Adipose tissue (tissue), 3 donors: ENCODE data around the gene ITGA11. TPM values are rescaled to one million over a fixed set of nuclear protein-coding genes. Genes with fewer than 3 reads are reported as not detected.
"Not testable (repeated sequence)": the region's sequence is repeated elsewhere in the genome, so short reads cannot be mapped to it uniquely, and the experiment has no call there.

Experiments
- H3K27ac ChIP-seq: one replicate; pipeline ENCODE4 v1.5.1; 2013; ENCODE audit warnings: low read depth, low read length
- WGBS, 3 donors: extraction: QIAGEN DNeasy Blood & Tissue Kit; methylation state at CpG; one replicate each; pipeline ENCODE4 v1.1.7; 2013; 5-methylcytosine and 5-hydroxymethylcytosine counted together
- polyA plus RNA-seq, 3 donors: library from polyadenylated mRNA; stranded (reverse); fragments of 200-250 nt; gene quantifications; one replicate each; pipeline ENCODE4 v1.2.3, GENCODE V29; 2013
- donor health status: healthy with polysubstance abuse.
- donor health status: Bipolar disorder and iron deficiency.
- donor health status: healthy.

Gene ITGA11
- polyA plus RNA-seq, 3 donors = 0.44 to 5.1 (median 0.56) TPM

DNA sequence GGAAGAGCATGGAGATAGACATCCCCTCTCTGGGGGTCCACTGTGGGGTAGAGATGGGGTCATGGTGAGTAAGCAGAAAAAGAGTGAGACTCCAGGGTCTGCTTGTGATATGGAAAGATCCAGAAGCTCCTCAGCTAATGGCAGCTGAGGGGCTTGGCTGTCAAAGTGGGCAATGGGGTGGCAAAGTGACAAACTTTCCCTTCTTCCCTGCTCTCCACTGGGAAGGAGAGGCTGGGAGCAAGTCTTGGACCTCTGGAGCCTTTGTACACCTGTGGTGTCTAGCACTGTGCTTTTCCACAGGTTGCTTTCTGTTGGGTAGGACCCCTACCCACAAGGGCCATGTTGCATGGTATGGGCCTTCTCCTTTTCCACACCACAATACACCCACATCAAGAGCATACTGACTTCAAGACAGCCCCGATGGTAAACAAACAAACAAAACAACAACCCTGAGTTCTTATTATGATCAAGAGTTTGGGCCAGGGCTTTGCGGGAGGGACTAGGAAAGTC, 3.5 kb downstream of the ITGA11 start:
- no peak overlapping the region for H3K27ac ChIP-seq
- 77 to 96% (median 90%) methylated on average over 2 of the region's 2 CpGs for WGBS, 3 donors

DNA sequence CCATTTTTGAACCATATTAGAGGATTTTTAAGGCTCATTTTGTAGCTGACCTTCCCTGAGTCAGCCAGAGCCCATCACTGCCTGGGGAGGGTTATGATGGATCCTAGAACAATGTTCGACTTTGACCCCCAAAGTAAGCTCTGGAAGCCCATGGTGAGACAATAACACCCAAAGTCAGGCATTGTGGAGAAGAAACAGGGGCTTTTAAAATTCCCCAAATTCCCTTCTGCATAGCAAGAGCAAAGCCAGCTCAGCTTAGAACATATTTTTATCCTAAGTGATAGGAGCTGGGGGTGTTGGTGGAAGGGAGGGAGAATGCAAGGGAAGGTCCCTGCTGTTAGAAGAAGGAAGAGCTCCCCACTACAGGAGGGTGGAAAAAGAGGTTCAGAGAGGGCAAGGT, 4.0 kb downstream of the ITGA11 start:
- 96 to 100% (median 98%) methylated on average over 1 of the region's 1 CpG for WGBS, 3 donors
- H3K27ac ChIP-seq = no peak overlapping the region

DNA sequence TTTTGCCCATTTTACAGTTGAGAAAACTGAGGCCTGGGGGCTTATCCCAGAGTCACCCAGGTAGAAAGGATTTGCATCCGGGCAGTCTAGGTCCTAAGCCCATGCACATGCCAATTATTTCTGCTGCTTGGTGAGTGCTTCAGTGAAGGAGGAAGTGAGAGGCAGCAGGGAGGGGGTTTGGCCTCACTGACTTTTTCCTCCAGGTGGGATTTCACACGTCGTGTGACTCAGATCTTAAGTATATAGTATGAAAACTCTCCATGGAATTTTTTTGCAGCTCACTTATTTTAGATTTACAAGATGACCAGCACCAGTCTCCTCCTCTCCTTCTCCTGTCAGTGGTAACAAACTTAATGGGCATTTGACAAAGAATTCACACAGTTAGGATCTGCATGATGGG, 4.6 kb downstream of the ITGA11 start:
- H3K27ac ChIP-seq = no peak overlapping the region
- 37 to 62% (median 37%) methylated on average over 3 of the region's 3 CpGs for WGBS, 3 donors

DNA sequence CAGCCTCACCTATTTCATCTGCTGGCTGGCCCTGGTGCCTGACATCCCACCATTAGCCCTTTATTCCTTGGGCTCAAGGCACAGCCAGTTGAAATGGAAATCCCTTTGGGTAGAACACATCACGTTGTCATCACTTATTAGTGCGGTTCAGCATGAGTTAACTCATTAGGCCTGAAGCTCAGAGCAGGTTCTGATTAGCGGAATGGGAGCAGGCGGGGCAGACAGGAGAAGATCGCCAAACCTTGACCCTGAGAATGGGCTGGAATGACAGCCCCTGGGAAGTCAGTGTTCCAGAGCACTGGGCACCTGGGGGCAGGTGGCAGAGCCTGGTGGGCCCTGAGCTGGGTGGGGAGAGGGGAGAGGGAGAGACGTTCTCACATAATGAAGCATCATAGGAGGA, 5.8 kb downstream of the ITGA11 start:
- WGBS, 3 donors = 91 to 92% (median 91%) methylated on average over 6 of the region's 6 CpGs
- H3K27ac ChIP-seq = no peak overlapping the region

DNA sequence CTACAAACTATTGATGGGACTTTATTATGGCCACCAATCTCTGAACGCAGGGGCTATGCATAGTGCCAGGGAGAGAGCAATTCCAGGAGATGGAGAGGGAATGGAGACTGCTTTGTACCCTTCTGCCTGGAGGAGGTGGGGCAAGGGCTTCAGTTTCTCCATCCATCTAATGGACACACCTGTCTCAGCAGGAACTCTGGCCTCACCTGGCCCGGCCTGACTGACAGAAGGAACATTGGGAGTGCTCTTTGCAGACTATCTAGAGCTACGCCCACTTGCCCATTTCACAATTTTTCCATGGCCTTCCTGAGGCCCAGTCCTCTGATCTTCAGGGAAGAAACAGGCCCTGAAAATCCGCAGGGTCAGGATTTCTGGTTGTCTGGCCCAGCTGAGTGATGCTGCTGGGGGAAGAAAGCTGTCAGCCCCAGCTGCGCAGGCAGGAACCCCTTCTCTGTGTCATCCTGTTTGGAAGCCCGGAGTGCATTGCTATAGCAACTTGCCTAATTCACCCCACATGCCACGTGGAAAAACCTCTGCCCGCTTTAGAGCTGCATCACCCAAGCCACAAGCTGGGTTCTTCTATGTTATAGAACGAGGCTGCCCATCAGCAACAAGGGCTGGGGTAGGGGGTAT, 6.4 kb downstream of the ITGA11 start:
- WGBS, 3 donors = 82 to 90% (median 84%) methylated on average over 9 of the region's 9 CpGs
- no peak overlapping the region for H3K27ac ChIP-seq

DNA sequence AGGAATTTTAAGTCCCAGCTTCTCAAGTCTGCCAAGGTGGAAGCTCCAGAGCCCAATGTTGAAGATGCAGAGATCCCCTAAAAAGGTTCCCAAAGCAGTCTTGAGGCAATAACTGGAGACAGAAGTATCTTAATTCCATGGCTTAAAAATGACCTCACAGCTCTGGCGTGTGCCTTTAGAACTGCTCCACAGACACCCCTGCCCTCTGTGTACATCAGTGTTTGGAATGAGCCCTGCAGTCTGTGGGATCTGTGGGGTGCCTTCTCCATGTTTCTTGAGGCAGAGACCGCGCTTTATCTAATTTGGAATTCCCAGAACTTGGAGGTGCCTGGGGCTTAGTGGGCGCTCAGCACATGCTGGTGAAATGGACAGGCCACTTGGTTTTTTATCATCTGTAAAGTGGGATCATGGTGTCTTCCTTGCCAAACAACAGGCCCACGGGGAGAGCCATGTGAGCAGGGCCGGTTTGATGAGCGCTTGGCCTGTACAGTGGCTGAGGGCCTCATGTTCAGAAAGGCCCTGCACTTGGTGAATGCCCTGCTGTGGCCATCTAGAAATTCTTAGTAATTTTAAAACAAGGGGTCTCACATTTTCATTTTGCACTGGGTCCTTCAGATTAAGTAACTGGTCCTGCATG, 7.1 kb downstream of the ITGA11 start:
- 75 to 94% (median 80%) methylated on average over 7 of the region's 7 CpGs for WGBS, 3 donors

DNA sequence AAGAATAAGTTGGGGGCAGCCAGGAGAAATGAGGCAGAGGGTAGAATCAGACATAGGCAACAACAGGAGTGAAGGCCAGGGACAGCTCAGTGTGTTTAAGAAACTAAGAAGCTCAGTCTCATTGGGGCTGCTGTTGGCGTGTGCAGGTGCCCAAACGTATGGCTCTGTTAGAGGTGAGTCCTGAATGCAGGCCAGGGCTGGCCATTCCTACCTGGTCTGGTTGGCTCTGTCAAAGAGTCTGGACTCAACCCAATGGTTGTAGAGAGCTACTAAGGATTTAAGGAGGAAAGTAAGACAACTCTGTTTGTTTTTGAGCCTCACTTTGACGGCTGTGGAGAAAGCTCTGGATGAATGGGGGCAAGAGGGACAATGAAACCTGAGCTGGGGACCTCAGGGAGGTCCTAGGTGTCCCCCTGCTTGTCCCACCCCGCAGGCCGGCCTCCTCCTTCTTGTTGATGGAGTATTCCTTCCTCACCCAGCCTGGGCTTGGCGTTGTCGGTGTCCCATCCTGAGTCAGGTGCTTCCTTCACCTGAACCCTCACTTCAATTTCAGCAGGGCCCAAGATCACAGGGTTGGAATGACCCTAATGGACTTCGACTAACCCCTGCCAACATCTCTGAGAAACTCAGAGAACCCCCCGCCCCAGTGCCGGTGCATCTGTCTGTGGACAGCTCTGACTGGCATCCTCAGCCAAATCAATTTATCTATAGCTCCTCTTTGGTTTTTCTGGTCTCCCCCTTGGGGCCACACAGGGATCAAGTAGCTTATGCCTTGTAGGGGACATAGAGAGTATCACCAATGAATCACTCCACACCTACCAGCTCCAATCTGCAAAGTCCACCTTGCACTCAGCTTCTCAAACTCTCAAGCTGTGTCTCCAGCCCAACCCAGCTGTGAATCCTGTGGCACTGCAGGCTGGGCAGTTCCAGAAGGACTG, 8.3 kb downstream of the ITGA11 start:
- no peak overlapping the region for H3K27ac ChIP-seq

More for the DNA sequence above, 7.1 kb downstream of the ITGA11 start:
- no peak overlapping the region for H3K27ac ChIP-seq

DNA sequence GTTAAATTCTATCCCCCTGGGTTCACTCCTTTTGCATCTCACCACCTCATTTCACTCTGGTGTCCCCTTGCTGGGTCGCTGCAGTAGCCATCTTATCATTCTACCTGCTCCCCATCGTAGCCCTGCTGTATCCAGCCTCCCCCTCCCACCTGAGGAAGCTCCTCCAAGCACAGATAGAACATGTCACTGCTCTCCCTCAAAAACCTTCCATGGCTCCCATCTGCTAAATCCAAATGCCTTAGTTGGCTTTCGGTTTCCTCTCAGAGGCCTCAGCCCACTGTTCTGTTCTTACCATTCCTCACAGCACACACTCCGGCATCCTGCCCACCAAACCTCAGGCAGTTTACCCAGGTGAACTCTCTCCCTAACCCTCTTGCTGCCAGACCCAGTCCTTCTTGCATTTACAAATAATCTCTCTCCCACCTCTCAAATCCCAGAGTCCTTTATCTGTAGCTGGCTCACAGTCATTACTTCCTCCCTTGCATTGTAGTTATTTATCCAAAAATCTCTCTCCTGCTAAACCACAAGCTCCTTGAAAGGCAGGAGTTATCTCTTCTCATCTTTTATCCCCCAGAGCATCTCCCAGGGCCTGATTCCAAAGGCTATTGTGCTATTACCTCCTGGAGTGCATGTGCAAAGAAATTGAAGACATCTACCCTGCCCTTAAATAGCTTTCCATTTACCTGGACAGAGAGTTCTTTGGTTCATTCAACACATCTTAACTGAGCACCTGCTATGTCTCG, 9.4 kb downstream of the ITGA11 start:
- H3K27ac ChIP-seq = not testable (repeated sequence)
- WGBS, 3 donors = 68 to 81% (median 77%) methylated on average over 4 of the region's 5 CpGs

More for the DNA sequence above, 8.3 kb downstream of the ITGA11 start:
- WGBS, 3 donors = 92 to 93% (median 92%) methylated on average over 10 of the region's 10 CpGs

DNA sequence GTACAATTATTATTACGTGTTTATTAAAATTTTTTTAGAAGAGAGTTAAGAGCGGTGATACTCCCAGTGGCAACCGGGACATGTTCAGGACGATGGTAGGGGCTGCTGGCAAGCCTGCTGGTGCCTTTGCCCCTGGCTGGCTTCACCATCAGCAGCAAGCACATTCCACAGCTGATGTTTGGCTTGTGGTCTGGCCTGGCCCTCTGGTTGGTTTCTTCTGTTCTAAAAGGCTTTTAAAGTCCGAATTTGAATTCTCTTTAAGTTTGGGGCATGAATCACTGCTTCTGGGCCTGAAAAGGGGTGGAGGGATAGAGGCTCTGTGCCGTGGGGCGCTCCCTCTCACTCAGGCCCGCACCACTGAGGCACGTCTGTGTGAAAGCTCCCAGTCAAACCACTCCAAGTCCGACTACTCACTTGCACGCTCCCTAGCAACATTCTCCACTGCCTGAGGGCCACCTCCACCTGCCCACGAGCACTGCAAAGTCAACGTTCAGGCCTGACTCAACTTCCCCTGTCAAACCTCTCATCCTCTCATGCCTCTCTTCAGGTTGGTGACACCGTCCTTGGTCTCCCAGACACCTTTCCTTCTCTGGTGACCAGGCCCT, 10.1 kb downstream of the ITGA11 start:
- WGBS, 3 donors = 82 to 88% (median 87%) methylated on average over 14 of the region's 14 CpGs
- H3K27ac ChIP-seq = no peak overlapping the region

DNA sequence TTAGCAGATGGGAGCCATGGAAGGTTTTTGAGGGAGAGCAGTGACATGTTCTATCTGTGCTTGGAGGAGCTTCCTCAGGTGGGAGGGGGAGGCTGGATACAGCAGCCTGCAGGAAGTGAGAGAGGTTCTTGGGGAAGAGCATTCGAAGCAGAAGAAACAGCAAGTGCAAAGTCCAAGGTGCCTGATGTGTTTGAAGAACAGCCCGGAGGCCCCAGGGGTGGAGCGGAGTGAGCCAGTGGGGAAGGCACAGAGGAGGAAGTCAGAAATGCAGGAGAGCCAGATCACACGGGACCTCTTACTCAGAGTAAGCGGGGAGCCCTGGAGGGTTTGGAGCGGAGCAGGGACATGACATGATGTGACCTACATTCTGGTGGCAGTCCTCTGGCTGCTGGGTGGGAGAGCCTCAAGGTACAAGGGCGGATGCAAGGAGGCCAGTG, 10.8 kb downstream of the ITGA11 start:
- WGBS, 3 donors = 46 to 54% (median 54%) methylated on average over 7 of the region's 7 CpGs
- no peak overlapping the region for H3K27ac ChIP-seq

DNA sequence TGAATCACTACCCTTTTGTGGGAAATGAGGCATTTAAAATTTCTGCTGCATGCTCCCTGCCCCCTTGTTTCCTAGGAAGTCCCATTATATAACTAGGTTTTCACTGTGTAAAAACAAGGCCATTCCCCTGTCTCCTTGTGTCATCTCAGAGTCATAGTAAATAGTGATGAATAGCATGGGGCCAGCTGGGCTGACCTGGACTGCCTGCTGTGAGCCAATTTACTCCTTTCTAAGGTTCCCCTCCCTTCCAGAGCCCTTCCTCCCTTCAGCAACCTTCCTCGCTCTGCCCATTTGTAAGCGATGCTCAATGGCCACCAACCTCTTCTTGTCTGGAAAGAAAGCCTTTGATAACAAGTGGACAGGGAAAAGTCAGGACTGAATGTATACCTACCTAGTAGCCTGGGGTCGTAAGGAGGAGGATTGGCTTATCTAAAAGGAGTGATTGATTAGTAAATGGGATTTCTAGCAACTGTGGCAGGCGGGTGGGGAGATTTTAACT, 11.7 kb downstream of the ITGA11 start:
- 84 to 94% (median 85%) methylated on average over 4 of the region's 4 CpGs for WGBS, 3 donors
- H3K27ac ChIP-seq = no peak overlapping the region

DNA sequence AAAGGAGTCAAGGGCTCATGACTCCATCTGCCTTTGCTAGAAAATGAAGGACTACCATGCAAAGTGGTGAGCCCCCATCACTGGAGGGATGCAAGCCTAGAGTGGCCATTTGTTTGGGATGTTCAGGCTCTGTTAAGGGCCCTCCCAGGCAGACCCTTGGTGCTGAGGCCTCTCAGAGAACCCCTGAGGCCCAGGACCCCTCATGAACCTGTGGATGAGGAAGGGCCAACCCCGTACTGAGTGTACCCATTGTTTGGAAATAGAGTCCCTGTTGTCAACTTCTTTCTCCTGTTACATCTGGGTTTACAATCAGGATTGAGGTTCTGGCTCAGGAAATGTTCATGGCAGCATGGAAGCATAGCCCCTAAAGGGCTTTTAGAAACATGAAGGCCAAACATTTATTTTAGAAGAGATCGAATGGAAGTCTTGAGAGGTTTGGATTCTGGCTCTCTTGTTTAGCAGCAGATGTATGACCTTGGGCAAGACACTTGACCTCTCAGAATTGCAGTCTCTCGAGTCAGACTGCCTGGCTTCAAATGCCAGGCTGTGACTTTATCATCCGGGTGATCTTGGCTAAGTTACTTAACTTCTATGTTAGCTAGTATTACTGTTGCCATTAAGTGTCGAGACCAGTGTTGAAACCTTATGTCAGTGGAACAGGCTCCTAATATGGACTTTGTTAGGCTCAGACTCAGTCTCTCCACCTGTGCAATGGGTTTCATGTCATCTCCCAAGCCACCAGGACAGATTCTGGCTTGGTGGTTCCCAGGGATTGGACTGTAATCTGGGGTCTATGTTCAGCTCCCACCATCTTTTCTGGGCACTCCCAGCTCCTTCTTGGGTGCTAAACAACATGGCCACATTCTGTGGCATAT, 12.4 kb downstream of the ITGA11 start:
- 81 to 92% (median 85%) methylated on average over 5 of the region's 5 CpGs for WGBS, 3 donors
- H3K27ac ChIP-seq = no peak overlapping the region

DNA sequence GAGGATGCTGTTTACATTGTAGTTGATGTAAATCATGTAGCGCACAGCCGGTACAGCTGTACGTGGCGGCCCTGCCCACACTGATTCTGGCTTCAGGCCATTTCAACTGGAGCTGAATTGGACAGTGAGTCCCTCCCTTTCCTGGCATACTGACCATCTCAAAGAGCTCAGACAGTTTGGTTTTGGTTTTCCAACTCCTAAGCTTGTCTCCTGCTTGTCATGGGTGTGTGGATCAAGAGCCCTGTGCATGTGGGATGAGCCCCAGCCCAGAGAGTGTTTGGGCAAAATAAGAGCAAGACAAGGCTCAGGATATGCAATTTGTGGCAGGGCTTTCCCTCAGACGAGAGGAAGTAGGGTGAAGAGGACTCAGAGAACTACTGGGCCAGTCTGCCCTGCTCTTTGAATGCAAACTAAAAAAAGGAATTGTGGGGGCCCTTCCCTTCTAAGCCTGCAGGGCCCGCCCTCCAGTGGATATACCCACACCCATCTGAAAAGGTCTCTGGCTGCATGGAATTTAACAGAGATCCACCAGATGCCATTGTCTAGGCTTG, 13.3 kb downstream of the ITGA11 start:
- H3K27ac ChIP-seq = no peak overlapping the region
- WGBS, 3 donors = 28 to 48% (median 28%) methylated on average over 6 of the region's 6 CpGs

DNA sequence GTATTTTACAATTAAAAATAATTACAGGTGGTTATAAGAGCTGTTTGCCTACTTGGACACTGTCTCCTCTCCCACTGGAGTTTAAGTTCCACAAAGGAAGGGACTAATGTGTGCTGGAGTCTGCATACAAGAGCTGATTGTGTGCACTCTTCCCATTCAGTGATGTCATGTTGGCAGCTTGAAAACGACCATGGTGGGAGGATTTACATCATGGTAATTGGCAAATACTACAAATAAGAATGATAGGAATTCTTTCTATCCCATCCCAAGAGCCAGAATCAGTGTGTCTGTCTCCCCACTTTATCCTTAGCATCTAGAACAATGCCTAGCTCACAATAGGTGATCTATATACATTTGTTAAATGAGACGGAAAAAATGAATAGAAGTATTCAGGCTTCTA, 14.1 kb downstream of the ITGA11 start:
- no peak overlapping the region for H3K27ac ChIP-seq
- 51 to 65% (median 61%) methylated on average over 2 of the region's 2 CpGs for WGBS, 3 donors

DNA sequence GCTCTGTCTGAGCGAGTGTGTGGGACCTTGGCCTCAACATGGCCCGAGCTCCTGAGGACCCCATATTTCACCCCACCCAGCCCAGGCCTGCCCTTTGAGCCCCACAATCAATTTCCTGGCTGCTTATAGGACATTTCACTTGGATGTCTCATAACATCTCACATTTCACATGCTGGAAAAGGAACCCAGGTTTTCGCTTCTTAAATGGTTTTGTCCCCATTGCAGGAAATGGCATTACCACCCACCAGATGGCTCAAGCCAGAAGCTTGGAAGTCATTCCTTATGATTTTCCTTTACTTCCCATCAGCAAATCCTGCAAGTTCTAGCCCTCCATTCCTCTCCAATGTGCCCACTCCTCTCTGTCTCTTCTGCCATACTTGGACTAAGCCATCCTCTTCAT, 14.9 kb downstream of the ITGA11 start:
- WGBS, 3 donors = 75 to 78% (median 77%) methylated on average over 3 of the region's 3 CpGs

DNA sequence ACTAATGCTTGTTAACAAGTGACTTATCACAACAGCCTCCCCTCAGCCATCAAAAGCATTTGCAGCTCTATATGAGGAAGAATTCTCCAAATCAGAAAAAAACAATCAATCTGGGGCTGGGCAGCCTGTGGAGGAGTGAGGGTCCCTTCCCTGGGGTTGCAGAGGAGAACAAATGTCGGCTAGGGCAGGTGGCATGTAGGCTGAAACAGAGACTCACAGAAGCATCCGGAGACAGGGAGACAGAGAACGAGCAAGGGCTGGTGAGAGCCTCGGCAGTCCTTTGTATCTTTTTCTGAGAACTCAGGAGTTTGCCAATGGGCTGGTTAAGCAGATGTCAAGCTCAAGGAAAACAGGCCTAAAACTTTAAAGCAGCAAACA, 15.8 kb downstream of the ITGA11 start:
- WGBS, 3 donors = 73 to 95% (median 87%) methylated on average over 4 of the region's 4 CpGs
- H3K27ac ChIP-seq = no peak overlapping the region

More for the DNA sequence above, 14.9 kb downstream of the ITGA11 start:
- H3K27ac ChIP-seq = no peak overlapping the region
